GM10266 (cell line): ENCODE data around the gene ORAI3.
"Not testable (repeated sequence)": the region's sequence is repeated elsewhere in the genome, so short reads cannot be mapped to it uniquely, and the experiment has no call there.

ENCODE experiments used
- DNase-seq: peaks from one replicate; pipeline ENCODE4 v3.0.0; 2012; ENCODE audit errors: extremely low spot score
- CTCF ChIP-seq: IDR thresholded peaks from 2 replicates; pipeline ENCODE4 v1.5.1; 2012; ENCODE audit warnings: mild to moderate bottlenecking, low read depth; ENCODE audit not compliant: control insufficient read depth, insufficient read depth; ENCODE audit errors: missing control alignments

Gene ORAI3

GRCh38 chr16:30928390-30928789 is 20.5 kb upstream of the ORAI3 start:
- TF ChIP-seq CTCF: no peak
- DNase-seq: no peak

- no peak for DNase-seq
- TF ChIP-seq CTCF: no peak
Observed at GRCh38 chr16:30929167-30929566, 19.7 kb upstream of the ORAI3 start.

- DNase-seq: no peak
- TF ChIP-seq CTCF: no peak
Observed at GRCh38 chr16:30930160-30930571, 18.7 kb upstream of the ORAI3 start.

GRCh38 chr16:30931068-30931650 is 17.7 kb upstream of the ORAI3 start:
- no peak for TF ChIP-seq CTCF
- DNase-seq: no peak

- TF ChIP-seq CTCF: peak; percentile 48
- peak; percentile 58 for DNase-seq
Observed at GRCh38 chr16:30934827-30935557, 13.9 kb upstream of the ORAI3 start.

- DNase-seq: no peak
- no peak for TF ChIP-seq CTCF
Observed at GRCh38 chr16:30937692-30938091, 11.2 kb upstream of the ORAI3 start.

- not testable (repeated sequence) for DNase-seq
Observed at GRCh38 chr16:30939571-30939970, 9.3 kb upstream of the ORAI3 start.
